ENCODE results near the gene TRIM67.
A peak's percentile ranks its signal among the peaks of the same experiment; 100 is the strongest.
"Not testable (repeated sequence)": the region's sequence is repeated elsewhere in the genome, so short reads cannot be mapped to it uniquely, and the experiment has no call there.

TRIM67 gene

DNA sequence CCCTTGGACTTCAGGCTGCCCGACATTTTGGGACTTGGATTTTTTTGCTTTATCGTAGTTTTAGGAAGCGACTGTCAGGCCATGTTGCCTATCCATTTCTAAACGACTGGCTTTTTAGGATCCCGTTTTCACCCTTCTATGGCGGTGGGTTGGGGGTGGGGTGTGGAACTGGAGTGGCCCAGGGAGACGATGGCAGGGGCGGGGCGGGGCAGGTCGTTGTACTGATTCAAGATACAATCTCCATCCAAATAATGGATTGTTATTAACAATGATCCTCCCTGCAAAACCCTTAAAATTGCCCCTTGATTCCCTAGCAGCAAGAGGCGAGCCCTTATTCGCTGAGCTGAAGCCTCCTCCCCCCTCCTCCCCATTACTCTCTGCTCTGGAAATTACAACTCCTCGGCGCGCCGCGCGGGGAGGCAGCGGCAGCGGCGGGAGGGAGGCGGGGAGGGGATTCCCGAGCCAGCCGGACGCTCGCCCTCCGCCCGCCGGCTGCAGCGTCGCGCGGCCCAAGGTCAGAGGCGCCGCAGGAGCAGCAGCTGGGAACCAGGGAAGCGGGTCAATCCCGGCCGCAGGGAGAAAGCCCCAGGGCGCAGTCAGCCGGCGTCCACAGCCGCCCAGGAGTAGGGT lies at the start of gene TRIM67:
Gene TRIM67 (plus strand): TSS at position 392 of the 630 bp plus-strand sequence. CDS start 912 bp downstream, outside the sequence.
- peak; percentile 51 for DNase-seq

DNA sequence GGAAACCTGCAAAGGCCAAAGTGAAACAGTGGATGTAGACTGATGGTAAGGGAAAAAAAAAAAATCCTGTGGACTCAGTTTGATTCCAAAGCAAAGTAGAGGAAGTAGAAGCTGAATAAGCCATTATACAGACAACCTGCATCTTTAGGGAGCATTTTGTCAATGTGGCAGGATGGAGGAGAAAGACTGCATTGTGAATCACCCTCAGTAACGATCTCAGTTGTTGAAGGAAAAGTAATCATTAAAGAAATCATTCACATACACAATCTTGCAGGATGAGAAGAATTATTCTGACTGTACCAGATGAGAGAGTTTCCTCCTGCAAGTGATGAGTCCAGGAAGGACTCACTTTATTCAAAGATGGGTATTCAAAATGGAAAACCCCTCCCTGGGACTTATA lies 45.1 kb upstream of the TRIM67 start:
- DNase-seq = no peak

DNA sequence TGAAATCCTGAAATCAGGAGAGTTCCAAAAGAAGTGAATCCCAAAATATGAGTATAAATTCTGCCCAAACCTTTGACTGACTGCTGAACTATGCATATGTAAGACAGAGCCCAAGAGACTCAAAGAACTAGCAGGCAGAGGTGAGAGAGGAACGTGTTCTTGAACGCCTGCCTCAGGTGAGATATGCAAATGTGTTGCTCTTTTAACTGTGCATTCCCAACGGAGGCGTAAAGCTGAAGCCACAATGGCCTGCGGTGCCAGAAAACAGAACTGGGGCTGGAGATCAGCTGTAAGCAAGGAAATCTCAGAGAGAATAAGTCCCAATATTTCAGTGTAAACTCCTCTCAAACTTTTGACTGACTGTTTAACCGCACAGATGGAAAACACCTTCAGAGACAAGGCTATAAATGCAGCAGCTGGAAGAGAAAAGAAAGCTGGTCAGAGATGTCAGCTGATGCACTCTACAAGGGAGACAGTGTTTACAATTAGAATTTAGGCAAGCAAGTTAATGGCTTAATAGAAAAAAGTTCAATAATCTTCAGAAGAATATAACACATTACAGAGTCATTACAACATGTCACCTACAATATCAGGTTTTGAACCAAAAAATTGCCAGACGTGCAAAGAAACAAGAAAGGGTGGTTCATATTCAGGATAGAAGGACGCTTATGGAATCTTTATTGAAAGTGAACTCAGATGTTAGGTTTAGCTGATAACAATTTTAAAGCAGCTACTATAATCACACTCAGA lies 43.0 kb upstream of the TRIM67 start:
- no peak for DNase-seq

DNA sequence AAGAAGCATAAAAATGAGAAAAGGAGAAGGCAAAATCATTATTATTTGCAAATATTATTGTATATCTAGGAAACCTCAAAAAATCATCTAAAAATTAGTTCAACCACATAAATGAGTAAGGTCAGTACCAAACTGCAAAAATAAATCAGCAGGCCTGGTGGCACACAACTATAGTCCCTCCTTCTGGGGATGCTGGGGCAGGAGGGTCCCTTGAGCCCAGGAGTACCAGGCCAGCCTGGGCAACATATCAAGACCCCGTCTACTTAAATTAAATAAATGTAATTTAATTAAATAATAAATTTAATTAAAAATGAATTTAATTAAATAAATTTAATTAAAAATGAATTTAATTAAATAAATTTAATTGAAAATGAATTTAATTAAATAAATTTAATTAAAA lies 40.3 kb upstream of the TRIM67 start:
- no peak for DNase-seq

DNA sequence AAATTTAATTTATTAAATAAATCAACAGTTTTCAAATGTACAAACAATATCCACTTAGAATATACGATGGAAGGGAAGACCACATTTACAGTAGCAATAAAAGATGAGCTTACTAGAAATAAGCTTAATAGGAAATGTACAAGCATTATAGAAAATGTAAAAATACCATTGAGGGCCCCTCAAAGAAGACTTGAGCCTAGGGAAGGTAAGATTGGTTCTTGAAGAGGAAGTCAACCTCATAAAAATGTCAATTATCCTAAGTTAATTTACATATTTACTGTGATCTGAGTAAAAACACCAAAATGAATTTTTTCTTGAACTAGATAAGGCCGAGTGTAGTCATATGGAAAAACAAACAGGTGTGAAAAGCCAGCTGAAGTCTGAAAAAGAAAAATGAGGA lies 39.7 kb upstream of the TRIM67 start:
- DNase-seq = no peak

DNA sequence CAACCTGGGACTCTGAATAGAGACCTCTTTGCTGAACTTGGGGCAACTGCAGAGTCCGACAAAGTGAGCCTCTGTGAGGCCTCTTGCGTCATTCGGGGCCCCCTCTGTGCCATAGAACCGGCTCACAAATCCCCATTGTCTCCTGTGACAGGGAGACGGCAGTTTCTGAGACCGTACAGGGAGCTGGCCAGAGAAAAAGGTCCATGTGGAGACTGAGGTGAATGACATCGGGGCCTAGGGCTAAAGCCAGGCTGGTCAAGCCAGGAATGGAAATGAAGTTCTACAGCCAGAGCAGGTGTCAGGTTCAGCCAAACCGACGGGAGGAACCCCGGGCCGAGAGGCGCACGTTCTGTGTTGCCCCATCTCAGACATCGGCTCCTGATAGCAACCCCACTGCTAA lies 37.1 kb upstream of the TRIM67 start:
- DNase-seq = no peak

DNA sequence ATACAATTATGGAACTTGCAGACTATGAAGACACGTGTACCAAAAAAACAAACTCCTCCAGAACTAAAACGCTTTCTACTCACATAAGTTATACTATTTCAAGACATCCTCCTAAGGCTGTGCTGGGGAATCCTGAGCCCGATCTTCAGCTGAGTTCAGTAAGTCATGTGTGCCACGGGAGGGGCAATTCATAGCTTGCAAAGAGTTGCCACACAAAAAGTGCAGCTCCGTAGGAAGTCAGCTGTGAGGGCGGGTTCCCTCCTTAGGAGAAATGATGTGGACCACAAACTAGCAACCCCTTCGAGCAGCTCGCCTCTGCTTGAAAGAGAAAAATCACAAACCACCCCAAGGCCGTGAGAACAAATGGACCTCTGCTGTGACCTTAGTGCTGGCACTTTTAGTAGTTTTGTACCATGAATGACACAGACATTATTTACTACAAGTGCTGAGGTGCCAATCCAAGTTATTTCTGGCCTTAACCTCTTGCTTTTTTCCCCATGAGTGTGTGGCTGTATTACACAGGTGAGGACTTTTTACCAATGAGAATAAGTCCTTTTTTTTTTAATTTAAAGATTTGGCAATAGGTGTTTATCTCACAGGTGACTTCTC lies 35.8 kb upstream of the TRIM67 start:
- DNase-seq = no peak

DNA sequence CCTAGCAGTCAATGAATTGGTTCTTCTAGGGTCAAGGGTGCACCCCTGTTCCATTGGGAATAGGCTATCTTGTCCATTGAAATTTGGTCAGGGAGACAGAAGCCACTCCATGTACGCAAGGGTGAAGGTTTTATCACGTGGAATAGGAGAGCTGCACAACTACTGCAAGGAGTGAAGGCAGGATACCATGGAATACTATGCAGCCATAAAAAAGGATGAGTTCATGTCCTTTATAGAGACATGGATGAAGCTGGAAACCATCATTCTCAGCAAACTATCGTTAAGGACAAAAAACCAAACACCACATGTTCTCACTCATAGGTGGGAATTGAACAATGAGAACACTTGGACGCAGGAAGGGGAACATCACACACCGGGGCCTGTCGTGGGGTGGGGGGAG lies 34.8 kb upstream of the TRIM67 start:
- DNase-seq = not testable (repeated sequence)

DNA sequence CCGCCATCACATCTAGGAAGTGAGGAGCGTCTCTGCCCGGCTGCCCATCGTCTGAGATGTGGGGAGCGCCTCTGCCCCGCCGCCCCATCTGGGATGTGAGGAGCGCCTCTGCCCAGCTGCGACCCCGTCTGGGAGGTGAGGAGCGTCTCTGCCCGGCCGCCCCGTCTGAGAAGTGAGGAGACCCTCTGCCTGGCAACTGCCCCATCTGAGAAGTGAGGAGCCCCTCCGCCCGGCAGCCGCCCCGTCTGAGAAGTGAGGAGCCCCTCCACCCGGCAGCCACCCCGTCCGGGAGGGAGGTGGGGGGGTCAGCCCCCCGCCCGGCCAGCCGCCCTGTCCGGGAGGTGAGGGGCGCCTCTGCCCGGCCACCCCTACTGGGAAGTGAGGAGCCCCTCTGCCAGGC lies 33.4 kb upstream of the TRIM67 start:
- not testable (repeated sequence) for DNase-seq

DNA sequence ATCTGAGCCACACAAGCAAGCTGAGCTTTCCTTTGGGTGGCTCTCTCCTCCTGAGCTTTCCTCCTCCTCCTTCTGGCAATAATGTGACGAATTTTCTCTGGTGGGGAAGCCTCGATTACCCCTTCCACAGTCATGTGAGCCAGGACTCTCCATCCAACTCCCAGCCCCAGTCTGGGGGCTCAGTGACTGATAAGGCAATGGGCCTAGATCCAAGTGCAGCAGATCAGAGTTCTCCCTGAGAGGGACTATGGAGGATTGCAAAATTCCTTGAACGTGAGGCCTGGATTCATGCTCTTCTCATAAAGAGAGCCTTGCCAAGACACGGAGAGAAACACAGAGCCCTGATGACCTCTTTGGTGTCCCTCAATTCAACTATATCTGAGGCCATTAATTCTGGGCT lies 31.3 kb upstream of the TRIM67 start:
- no peak for DNase-seq

DNA sequence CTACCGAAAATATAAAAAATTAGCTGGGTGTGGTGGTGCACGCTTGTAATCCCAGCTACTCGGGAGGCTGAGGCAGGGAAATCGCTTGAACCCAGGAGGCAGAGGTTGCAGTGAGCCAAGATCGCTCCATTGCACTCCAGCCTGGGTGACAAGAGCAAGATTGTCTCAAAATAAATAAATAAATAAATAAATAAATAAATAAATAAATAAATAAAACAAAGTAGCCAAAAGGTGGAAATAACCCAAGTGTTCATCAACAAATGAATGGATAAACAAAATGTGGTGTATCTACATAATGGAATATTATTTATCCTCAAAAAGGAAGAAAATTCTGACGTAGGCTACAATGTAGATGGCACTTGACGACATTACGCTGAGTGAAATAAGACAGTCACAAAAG lies 29.3 kb upstream of the TRIM67 start:
- DNase-seq = not testable (repeated sequence)

DNA sequence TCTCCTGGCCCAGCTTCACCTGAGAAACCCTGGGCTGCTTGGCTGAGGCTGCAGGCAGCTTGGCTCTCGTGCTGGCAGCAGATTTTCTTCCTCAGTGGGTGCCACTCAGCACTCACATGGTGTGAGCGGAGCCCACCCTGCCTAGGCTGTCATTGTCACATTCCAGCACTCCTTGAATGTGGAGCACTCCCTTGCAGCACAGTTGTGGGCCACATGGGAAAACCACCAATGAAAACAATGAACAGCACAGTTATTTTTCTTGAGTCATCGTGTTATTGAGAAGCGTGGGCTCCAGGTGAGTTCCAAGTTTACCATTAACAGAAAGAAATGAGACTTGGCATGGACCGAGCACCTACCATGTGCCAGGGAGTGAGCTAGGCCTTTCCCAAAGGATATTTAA lies 27.2 kb upstream of the TRIM67 start:
- DNase-seq = no peak

DNA sequence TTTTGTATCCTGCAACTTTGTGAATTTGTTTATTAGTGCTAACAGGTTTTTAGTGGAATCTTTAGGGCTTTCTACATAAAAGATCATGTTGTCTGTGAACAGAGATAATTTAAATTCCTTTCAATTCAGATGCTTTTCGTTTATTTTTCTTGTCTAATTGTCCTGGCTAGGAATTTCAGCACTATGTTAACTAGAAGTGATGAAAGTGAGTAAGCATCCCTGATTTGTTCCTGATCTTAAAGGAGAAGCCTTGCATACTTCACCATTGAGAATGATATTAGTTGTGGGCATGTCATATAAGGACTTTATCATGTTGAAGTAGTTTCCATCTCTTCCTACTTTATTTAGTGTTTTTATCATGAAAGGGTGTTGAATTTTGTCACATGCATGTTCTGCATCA lies 23.6 kb upstream of the TRIM67 start:
- no peak for DNase-seq

DNA sequence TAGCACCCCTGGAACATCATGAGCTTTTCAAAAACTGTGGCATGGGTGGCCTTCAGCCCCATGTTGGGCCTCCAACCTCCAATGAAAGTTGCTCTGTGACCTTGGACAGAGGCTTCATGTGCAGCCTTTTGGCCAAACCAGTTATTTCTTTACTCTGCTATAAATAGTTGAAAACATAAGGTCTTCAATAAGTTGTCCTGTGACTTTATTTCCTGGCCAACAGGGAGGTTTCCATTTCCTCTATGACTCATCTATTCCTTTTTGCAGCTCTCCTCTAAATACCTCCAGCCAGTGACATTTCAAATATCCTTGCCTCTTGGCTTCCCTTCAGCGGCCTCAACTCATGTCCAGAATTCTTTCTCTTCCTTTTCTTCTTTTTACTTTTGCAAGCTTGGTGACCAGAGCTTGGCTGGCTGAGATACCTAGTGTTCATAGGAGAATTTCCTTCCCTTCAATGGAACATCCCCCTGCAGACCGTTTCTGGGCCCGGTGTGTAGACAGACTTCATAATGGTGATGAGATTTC lies 22.7 kb upstream of the TRIM67 start:
- DNase-seq = no peak

DNA sequence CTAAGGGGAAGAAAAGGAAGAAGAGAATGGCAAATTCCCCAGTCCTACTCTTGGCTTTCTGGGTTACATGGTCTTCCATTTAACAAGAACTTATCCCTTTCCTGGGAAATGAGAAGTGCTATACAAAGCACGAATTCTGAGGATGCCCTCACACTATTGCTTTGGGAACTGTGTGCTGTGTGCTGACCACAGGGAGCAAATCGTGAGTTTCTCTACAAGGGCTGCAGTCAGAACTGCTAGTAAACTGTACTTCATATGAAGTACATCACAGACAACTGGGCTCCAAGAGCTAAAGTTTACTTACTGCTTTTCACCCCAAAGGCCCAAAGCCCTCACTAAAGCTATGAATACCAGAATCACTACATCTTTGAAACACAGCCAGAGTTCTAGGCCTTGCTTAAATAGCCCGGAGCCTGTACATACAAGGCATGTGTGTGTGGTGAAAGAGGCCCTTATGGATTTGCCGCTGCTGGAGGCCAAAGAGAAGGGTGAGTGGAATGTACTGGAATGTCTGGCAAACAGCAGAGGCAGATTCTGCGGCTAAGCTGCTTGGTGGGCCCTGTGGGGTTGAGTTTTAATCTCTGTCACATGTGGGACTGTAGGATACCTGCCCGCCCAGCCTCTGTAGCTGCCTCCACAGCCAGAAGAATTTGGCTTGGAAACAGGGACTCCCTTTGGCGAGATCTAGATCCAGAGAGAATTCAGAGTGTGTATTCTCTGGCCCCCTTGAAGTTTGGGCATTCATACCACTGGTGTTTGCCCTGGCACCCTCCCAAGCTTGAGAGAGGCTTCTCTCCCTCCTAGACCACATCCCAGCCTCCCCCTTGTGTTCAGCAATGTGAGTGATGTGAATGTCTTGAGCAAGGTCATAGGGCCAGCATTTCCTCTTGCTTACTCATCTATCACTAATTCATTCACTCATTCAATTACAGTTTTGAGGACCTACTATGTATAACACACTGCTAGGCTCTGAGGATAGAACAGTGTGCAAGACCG lies 21.9 kb upstream of the TRIM67 start:
- no peak for DNase-seq

DNA sequence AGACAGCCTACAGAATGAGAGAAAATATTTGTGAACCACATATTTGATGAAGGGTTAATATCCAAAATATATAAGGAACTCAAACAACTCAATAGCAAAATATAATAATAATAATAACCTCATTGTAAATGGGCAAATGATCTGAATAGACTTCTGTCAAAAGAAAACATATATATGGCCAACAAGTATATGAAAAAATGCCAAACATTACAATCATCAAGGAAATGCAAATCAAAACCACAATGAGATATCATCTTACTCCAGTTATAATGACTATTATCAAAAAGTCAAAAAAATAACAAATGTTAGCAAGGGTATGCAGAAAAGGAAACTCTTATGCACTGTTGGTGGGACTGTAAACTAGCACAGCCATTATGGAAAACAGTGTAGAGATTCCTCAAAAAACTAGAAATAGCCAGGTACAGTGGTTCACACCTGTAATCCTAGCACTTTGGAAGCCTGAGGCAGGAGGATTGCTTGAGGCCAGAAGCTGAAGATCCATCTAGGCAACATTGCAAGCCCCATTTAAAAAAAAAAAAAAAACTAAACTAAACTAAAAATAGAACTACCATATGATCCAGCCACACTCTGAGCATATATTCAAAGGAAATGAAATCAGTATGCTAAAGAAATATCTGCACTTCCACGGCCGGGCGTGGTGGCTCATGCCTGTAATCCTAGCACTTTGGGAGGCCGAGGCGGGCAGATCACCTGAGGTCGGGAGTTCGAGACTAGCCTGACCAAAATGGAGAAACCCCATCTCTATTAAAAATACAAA lies 17.3 kb upstream of the TRIM67 start:
- DNase-seq = no peak

DNA sequence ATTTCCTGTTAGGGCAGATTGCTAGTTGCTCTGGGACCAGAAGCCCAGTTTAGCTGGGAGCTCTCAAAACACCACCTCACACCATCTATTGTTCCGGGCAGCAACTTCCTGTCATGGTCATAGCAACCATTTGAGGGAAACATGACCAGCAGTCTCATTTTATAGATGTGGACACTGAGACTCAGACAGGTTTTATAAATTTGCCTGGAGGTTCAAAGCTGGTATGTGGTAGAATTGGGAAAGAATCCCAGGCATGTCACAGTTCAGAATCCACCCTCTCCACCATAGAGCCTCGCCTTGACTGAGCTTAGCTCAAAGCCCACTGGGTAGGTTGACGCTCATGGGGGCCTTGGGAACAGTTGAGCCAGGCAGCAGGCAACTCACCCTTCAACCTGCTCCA lies 14.0 kb upstream of the TRIM67 start:
- no peak for DNase-seq

DNA sequence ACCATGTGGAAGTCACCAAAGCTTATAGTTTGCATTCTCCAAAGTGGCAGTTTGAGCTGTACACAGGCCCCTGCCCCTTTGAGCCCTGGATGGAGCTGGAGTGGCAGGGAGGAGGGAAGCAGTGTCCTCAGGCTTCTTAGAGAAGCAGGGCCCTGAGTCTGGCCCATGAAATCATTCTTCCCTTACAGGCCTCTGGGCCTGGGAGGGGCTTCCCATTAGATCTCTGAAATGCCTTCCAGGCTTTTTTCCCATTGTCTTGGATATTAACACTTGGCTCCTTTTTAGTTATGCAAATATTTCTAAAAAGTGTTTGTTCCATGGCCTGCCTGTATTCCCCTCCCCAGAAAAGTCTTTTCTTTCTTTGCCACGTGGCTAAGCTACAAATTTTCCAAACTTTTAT lies 10.0 kb upstream of the TRIM67 start:
- DNase-seq = no peak

DNA sequence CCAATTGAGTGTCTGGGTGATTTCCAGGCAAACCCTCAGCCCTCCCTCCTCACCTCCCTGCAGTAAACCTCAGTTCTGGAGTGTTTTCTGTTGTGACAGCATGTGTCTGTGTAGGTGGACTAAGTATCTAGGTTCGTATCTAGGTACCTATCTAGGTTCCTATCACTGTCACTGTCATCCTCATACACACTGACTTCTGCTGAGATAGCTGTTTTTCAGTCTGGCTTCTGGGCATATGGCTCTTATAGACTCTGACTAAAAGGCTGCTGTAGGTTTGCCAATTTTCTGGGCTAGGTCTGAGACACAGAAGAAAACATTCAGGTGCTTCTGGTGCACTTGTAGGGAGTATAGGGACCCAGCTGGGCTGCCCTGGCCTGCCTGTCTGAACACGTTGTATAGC lies 8.1 kb upstream of the TRIM67 start:
- DNase-seq = no peak

DNA sequence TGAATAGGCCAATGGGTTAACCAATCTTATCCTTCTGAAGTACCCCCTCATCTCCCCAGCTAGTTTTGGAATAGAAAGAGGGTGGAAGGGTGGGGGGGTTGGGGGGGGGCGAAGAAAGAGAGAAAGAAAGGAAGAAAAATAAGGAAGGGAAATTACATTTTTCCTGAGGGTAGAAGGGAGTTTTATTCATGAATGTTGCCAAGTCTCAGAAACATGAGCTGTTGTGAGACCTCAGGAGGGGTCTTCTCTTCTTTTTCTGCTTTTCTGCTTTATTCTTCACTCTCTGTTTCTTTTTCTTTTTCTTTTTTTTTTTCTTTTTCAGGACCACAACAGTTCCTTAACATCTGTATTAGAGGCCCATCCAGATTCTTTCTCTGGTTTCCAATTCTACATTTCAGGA lies 6.0 kb upstream of the TRIM67 start:
- no peak for DNase-seq

DNA sequence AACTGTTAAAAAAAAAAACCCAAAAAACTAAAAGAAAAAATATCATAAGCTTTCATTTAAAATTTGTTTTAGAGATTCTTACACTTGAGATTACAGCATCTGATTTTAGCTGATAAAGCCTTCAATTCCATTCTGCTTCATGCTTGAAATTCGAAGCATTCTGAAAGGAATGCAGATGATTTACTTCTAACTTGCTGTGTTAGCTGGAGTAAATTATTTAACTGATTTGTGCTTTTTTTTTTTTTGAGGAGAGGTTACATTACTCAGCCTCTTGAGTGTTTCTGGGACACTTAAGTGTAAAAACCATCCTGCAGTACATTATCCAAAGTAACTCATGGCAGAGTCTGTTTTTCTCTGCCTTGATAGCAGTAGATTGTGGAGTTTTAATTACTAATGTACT lies 4.5 kb upstream of the TRIM67 start:
- DNase-seq = no peak

DNA sequence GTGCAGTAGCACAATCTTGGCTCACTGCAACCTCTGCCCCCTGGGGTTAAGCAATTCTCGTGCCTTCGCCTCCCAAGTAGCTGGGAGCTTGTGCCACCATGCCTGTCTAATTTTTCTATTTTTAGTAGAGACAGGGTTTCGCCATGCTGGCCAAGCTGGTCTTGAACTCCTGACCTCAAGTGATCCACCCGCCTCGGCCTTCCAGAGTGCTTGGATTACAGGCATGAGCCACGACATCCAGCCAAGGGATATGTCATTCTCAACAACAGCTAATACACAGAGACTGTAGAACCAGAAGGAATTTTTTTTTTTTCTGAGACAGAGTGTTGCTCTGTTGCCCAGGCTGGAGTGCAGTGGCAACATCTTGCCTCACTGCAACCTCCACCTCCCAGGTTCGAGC lies 3.7 kb upstream of the TRIM67 start:
- not testable (repeated sequence) for DNase-seq
